HG03521 (cell line): ENCODE data around the gene HTR7.
"Not testable (repeated sequence)": the region's sequence is repeated elsewhere in the genome, so short reads cannot be mapped to it uniquely, and the experiment has no call there.

ENCODE experiments used
- ATAC-seq: cut with Tn5 transposase; IDR thresholded peaks from one replicate; pipeline ENCODE4 v1.9.1; 2021; ENCODE audit warnings: mild to moderate bottlenecking, moderate library complexity; ENCODE audit not compliant: unreplicated experiment

HTR7 gene

GRCh38 chr10:90859321-90859751, 1.5 kb upstream of the HTR7 start:
- no peak for ATAC-seq

- no peak for ATAC-seq
These were observed 676 bp upstream of the HTR7 start for GRCh38 chr10:90858461-90858968.

- ATAC-seq, result peak; percentile 17
These were observed 740 bp downstream of the HTR7 start for GRCh38 chr10:90856964-90857634.

GRCh38 chr10:90856261-90856660, 1.6 kb downstream of the HTR7 start:
- no peak for ATAC-seq

- no peak for ATAC-seq
These were observed 2.7 kb downstream of the HTR7 start for GRCh38 chr10:90855126-90855525.

- ATAC-seq, result no peak
These were observed 7.7 kb downstream of the HTR7 start for GRCh38 chr10:90849956-90850749.

- ATAC-seq, result no peak
These were observed 10.4 kb downstream of the HTR7 start for GRCh38 chr10:90847436-90847835.

- ATAC-seq, result no peak
These were observed 11.1 kb downstream of the HTR7 start for GRCh38 chr10:90846746-90847145.

GRCh38 chr10:90845726-90846125, 12.1 kb downstream of the HTR7 start:
- ATAC-seq, result no peak

GRCh38 chr10:90842725-90843124, 15.1 kb downstream of the HTR7 start:
- no peak for ATAC-seq

- ATAC-seq, result no peak
These were observed 20.4 kb downstream of the HTR7 start for GRCh38 chr10:90837486-90837885.

- ATAC-seq, result no peak
These were observed 23.5 kb downstream of the HTR7 start for GRCh38 chr10:90834326-90834725.

- no peak for ATAC-seq
These were observed 25.7 kb downstream of the HTR7 start for GRCh38 chr10:90832111-90832510.

- no peak for ATAC-seq
These were observed 35.3 kb downstream of the HTR7 start for GRCh38 chr10:90822508-90822907.

GRCh38 chr10:90821864-90822263, 36.0 kb downstream of the HTR7 start:
- ATAC-seq, result not testable (repeated sequence)

GRCh38 chr10:90819911-90820310, 37.9 kb downstream of the HTR7 start:
- ATAC-seq, result no peak

GRCh38 chr10:90818736-90819135, 39.1 kb downstream of the HTR7 start:
- ATAC-seq, result no peak

GRCh38 chr10:90817128-90817889, 40.5 kb downstream of the HTR7 start:
- ATAC-seq, result no peak

GRCh38 chr10:90816466-90816865, 41.4 kb downstream of the HTR7 start:
- ATAC-seq, result no peak

GRCh38 chr10:90813594-90814365, 44.1 kb downstream of the HTR7 start:
- no peak for ATAC-seq

- not testable (repeated sequence) for ATAC-seq
These were observed 50.7 kb downstream of the HTR7 start for GRCh38 chr10:90807106-90807505.
